ENCODE measurements around the gene FANCE. TPM values are rescaled to one million over a fixed set of nuclear protein-coding genes. Genes with fewer than 3 reads are reported as not detected.

FANCE gene
- total and polyA plus RNA-seq, 9 of the 15 experiments (the other 6 are each of a cell fraction or from before 2014, with no cell fraction given), result 5.7 to 30.2 (median 17.0) TPM

DNA sequence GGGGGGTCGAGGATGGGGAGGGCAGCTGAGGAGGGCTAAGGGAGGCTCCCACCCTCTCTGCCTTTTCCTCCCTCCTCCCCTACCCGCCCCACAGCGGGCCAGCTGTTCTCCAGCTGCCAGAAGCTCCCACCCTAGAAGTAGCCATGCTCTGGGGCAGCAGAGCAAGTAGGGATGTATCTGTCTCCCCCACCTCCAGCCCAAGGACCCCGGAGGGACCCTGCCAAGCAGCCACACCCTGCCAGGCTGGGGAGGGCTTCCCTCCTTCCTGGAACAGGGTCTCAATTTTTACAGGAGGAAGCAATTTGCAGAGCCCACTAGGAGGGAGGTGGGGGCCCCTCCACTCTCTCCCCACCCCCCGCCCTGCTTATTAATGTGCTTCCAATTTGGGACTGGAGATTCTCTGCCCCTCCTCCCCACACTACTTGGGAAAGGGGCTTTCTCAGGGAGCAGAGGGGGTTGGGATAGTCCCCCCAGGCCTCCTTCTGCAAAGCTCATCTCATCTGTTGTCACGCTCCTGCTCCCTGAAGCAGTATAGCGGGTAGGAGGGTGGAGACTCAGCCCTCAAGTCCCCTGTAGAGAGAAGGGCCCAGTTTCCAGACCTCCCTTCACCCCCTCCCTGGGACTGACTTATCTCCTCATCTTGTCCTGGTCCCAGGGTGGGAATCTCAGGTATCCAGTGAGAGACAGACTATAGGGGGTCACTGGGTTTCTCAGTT is 40.3 kb downstream of the FANCE start:
- in situ Hi-C loops (cut with MboI) (no loop called here), intact Hi-C loops (cut with micrococcal nuclease) (no loop called here)
- Histone ChIP-seq H3K4me3 (no peak overlapping the region), H2AFZ (ENCODE audit: low read depth, low read length) (no peak overlapping the region), H3K9me3 (replicated peaks; ENCODE audit: control insufficient read depth, insufficient read depth, low read depth, low read length) (no peaks in the 10 kb centered on the region), H3K4me2 (ENCODE audit: insufficient read depth, low read length) (no peak overlapping the region), H3K79me2 (ENCODE audit: control insufficient read depth, insufficient read depth, low read length) (peaks cover 33% of the 10 kb centered on the region), H4K20me1 (replicated peaks; ENCODE audit: control insufficient read depth, insufficient read depth, low read length) (peaks cover 28% of the 10 kb centered on the region; the same call in 1 of the 2 replicates), H3K27ac (ENCODE audit: extremely low read depth, low read depth, low read length) (no peak overlapping the region), H3K4me1 (replicated peaks in 1 of 2; ENCODE audit: control insufficient read depth in 2 of 2, insufficient read depth in 2 of 2, low read length in 2 of 2) (peaks cover 51 to 69% of the 10 kb centered on the region in 2 experiments), H3K9ac (ENCODE audit: insufficient read depth in 1 of 2, low read depth in 2 of 2, low read length in 2 of 2) (peak overlapping the region in 1 of 2 experiments; percentile 75; a peak in 2 of 4 replicates), H3K27me3 (ENCODE audit: control insufficient read depth in 2 of 2, insufficient read depth in 2 of 2, low read length in 2 of 2) (no peaks in the 10 kb centered on the region), H3K36me3 (ENCODE audit: control insufficient read depth, insufficient read depth, low read length) (no peaks in the 10 kb centered on the region), H3K9me1 (ENCODE audit: control insufficient read depth, insufficient read depth, low read length) (peaks cover 3% of the 10 kb centered on the region)
- no peak for DNase-seq (ENCODE audit: extremely low read depth in 1 of 4, low spot score in 3 of 4)
- FAIRE-seq, result no peak
- TF ChIP-seq, protein P1, sequence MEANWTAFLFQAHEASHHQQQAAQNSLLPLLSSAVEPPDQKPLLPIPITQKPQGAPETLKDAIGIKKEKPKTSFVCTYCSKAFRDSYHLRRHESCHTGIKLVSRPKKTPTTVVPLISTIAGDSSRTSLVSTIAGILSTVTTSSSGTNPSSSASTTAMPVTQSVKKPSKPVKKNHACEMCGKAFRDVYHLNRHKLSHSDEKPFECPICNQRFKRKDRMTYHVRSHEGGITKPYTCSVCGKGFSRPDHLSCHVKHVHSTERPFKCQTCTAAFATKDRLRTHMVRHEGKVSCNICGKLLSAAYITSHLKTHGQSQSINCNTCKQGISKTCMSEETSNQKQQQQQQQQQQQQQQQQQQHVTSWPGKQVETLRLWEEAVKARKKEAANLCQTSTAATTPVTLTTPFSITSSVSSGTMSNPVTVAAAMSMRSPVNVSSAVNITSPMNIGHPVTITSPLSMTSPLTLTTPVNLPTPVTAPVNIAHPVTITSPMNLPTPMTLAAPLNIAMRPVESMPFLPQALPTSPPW (CRISPR knock-in tag; IDR thresholded peaks at IDR 0.05), result peak; percentile 43; the same call in 1 of the 2 replicates
- TF ChIP-seq, protein P2, sequence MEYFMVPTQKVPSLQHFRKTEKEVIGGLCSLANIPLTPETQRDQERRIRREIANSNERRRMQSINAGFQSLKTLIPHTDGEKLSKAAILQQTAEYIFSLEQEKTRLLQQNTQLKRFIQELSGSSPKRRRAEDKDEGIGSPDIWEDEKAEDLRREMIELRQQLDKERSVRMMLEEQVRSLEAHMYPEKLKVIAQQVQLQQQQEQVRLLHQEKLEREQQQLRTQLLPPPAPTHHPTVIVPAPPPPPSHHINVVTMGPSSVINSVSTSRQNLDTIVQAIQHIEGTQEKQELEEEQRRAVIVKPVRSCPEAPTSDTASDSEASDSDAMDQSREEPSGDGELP (CRISPR knock-in tag; IDR thresholded peaks at IDR 0.05; ENCODE audit: borderline replicate concordance), result peak; percentile 74; the same call in 1 of the 2 replicates
- TF ChIP-seq SIX5 (IDR thresholded peaks at IDR 0.05; ENCODE audit: borderline replicate concordance in 1 of 2, insufficient read depth in 1 of 2, low read depth in 1 of 2, low read length in 2 of 2), result no peak
- POLR2A ChIA-PET, result interaction anchor here (0.8 to 5.6 kb wide), 3 partner anchors 13 to 24 kb away, joined by 3 to 52 read pairs (median 34); partner anchors contain the start of gene RPL10A
- ATAC-seq, result no peak
- BruUV-seq (replicated peaks), result no TSS peak
- CTCF ChIA-PET (ENCODE audit: low intra/inter-chr PET ratio), result no interaction called here
- 37% methylated on average over 7 of the region's 7 CpGs for WGBS (ENCODE audit: insufficient coverage, low coverage, missing lambda C conversion rate)
